DMS114 treated with DMSO at 0.1 percent for 48 hours (cell line): ENCODE measurements around the gene CASK.
"Not testable (repeated sequence)": the region's sequence is repeated elsewhere in the genome, so short reads cannot be mapped to it uniquely, and the experiment has no call there.

Experiments
- DNase-seq: peaks from one replicate; lab custom pipeline; 2025; ENCODE audit not compliant: unreplicated experiment; lab: John Stamatoyannopoulos, UW

CASK gene

GRCh38 chrX:41693024-41693423 lies 230.3 kb downstream of the CASK start:
- DNase-seq: no peak

- DNase-seq: no peak
These were observed 231.1 kb downstream of the CASK start for GRCh38 chrX:41692162-41692749.

- DNase-seq: no peak
These were observed 233.6 kb downstream of the CASK start for GRCh38 chrX:41689711-41690110.

- no peak for DNase-seq
These were observed 234.5 kb downstream of the CASK start, which contains the start of gene GPR34 for GRCh38 chrX:41688835-41689234. GPR34 (plus strand) TSS chrX:41688973; CDS start chrX:41695634, 6,661 bp downstream.

- no peak for DNase-seq
These were observed 235.2 kb downstream of the CASK start for GRCh38 chrX:41688156-41688555.

GRCh38 chrX:41686788-41687187 lies 236.6 kb downstream of the CASK start:
- no peak for DNase-seq

GRCh38 chrX:41684940-41685339 lies 238.4 kb downstream of the CASK start:
- no peak for DNase-seq

- DNase-seq: no peak
These were observed 239.2 kb downstream of the CASK start for GRCh38 chrX:41684138-41684537.

- no peak for DNase-seq
These were observed 245.9 kb downstream of the CASK start for GRCh38 chrX:41677183-41678060.

GRCh38 chrX:41676361-41676760 lies 247.0 kb downstream of the CASK start:
- DNase-seq: not testable (repeated sequence)

GRCh38 chrX:41672643-41673042 lies 250.7 kb downstream of the CASK start:
- DNase-seq: no peak

- no peak for DNase-seq
These were observed 252.3 kb downstream of the CASK start for GRCh38 chrX:41671082-41671481.

- DNase-seq: no peak
These were observed 253.2 kb downstream of the CASK start for GRCh38 chrX:41670112-41670511.

- no peak for DNase-seq
These were observed 255.7 kb downstream of the CASK start for GRCh38 chrX:41667631-41668030.

GRCh38 chrX:41666251-41666650 lies 257.1 kb downstream of the CASK start:
- DNase-seq: no peak

- no peak for DNase-seq
These were observed 257.7 kb downstream of the CASK start for GRCh38 chrX:41665686-41666085.

GRCh38 chrX:41664908-41665307 lies 258.4 kb downstream of the CASK start:
- no peak for DNase-seq

GRCh38 chrX:41664375-41664901 lies 258.9 kb downstream of the CASK start:
- DNase-seq: no peak

GRCh38 chrX:41661366-41662095 lies 261.8 kb downstream of the CASK start:
- DNase-seq: no peak

GRCh38 chrX:41655631-41656030 lies 267.7 kb downstream of the CASK start:
- DNase-seq: no peak

GRCh38 chrX:41655101-41655500 lies 268.3 kb downstream of the CASK start:
- no peak for DNase-seq

- DNase-seq: no peak
These were observed 270.2 kb downstream of the CASK start for GRCh38 chrX:41653125-41653524.
